Measurements from ENCODE around the gene GFRA3.
"Not testable (repeated sequence)": the region's sequence is repeated elsewhere in the genome, so short reads cannot be mapped to it uniquely, and the experiment has no call there.

Gene GFRA3
- 0 reads per million in 3 experiments for total RNA-seq

- DNase-seq = no peak
These were observed at the start of gene GFRA3 for GRCh38 chr5:138274189-138274853. GFRA3 (minus strand) TSS chr5:138274621; CDS start chr5:138274424, 197 bp downstream.

GRCh38 chr5:138318211-138318610, 43.8 kb upstream of the GFRA3 start:
- not testable (repeated sequence) for DNase-seq

DNA sequence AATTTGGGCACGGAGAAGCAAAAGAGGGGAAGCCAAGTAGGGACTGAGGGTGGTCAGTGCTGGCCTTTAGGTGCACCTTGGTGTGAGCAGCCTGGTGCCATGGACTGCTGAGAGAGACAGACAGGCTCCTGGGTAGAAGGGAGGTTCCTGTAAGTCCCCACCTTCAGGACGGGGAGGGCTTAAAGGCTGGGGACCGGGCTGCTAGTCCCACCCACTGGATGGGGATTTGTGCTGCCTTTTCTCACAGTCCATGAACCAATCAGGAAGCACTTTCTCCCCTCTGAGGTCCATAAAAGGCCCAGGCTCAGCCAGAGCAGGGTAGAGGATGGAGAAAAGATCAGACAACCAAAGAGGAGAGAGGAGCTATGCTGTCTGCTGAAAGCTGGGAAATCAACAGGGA, 41.9 kb upstream of the GFRA3 start:
- DNase-seq = no peak

DNA sequence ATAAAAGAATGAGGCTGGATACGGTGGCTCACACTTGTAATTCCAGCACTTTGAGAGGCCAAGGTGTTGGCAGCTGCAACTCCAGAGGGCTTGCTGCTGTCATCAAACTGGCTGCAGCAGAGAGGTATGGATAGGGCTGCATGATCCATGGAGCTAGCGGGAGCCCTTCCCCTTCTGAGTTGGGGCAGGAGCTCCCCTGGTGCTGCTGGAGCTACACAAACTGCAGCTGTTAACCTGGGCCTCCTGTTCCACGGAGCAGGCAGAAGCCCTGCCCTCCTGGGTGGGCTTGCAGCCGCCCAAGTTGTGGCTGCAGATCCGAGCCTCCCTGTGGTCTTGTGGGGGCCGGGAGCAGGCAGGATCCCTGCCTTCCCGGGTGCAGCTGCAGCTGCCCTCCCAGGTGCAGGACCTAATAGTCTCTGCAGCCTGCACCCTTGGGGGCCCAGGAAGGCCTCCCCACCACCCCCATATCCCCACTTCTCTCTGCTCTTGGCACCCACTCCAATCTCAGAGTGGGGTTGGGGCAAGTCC, 41.4 kb upstream of the GFRA3 start:
- no peak for DNase-seq

DNA sequence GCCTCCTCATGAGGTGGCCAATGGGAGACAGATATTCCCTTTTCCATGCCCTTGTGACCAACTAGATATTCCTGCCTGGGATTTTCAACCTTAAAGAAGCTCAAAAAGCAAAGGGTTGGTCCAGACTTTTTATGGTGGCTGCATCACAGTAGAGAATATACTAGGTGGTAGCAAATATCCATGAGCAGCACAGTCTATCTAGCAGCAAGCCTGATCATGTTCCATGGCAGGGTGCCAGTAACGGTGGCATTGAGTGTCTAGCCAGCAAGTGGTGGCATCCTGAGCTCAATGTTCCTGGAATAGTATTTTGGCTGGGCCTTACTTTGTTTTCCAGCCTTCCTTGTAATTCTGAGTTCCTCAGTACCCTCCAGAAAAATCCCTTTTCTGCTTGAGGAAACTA, 31.4 kb upstream of the GFRA3 start:
- DNase-seq = no peak

DNA sequence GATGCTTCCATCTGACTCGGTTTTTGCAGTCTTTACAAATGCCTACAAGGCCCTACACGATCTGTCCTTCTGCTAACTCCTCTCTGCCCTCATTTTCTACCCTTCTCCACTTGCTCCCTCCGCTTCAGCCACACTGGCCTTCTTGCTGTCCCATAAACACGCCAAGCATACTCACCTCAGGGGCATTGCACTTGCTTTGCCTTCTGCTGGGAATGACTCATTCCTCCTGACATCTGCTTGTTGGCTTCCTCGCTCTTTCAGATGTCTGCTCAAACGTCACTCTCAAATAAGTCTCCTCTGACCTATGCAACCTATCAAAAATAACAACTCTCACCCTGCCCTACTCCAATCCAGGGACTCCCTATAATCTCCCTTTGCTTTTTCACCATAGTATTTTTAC, 29.0 kb upstream of the GFRA3 start:
- no peak for DNase-seq

DNA sequence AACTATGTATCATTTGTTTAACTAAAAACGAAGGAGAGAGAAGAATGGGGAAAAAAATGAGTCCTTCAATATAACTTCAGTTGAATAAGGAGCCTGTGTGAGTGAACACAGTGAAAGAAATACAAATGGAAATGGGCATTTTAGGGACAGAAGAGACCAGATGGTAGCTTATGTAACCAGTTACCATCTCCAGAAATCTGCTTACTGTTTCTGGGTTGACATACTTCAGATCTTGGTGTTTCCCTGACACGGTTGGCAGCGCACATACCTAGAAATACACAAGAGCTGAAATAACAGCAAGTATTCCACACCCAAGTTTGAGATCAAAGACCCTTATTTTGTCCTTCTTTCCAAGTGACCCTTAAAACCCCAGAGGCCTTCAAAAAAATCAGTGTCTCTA, 14.9 kb upstream of the GFRA3 start:
- DNase-seq = no peak

DNA sequence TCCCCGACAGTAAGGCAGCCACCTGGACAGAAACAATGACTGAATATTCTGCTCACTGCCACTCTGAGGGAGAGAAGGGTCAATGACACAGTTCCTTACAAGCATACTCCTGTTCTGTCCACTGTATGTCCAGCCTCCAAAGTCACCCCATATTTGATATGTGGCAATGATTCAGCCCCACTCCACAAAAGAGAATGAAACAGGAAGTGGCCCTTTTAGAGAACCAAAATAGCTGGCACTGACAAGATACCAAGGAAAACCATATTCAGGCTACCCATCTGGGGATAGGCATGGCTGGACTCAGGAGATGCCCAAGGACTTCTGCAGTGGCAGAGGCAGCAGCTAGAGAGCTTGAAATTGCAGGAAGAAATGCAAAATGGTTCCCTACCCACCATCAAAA, 12.8 kb upstream of the GFRA3 start:
- DNase-seq = no peak

DNA sequence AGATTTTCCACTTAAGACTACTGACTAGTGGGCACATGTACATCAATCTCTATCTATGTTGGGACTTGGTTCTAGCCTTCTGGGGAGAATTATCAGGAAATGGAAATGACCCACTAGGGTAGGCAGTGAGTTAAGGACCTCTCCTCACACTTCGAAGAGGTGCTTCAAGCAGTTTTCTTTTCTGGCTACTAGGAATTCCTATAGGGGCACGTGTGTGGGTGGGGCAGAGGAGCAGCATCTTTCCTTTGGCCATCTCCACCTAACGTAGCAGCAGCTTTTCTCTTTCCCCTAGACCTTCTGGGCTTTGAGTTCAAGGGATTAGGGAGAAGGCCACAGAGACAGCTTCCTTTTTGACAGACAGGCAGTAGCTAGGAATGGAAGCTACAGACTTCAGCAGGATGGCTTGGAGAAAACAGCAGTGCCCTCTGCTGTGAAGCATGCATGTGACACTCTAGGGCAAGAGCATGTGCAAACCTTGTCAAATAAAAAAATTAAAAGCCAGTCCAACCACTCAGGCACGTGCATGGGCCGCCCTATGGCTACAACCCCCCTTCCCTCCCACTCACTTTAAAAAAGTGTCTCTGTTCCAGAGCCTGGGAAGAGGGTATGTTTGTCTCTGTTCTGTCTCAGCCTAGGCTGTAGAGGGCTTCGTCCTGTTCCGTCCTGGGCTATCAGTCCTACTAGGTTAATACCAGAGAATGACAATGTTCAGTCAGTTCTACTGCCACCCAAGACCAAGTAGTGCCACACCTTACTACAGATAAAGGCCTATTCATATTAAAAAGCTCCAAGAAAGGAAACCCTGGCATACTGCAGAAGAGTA, 8.7 kb upstream of the GFRA3 start:
- no peak for DNase-seq

GRCh38 chr5:138280915-138281314, 6.5 kb upstream of the GFRA3 start:
- no peak for DNase-seq

DNA sequence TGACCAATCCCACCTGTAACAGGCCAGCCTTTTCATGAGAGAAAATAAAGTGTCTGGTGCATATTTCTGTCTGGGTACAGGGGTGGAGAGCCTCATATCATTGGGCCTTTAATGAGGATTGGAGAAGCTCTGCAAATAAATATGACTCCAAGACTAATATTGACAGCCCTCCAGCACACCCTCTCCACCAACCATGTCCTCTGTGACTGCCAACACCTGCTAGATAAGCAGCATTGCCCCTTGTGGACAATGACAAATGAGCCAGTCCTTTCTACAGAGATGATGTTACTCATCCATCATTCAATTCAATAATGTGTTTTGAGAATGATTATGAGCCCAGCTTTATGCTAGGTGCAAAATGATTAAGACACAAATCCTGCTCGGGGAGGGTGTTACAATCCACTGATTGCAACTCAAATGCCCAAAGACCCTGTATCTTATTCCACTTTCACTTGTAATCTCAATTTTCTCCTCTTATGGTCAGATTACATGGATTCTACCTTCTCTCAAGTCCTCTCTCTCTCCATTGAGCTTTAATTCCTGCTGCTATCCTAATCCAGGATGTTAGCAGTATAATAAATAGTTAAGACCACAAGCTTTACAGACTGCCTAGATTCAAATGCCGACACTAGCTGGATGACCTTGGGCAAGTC, 2.1 kb upstream of the GFRA3 start:
- DNase-seq = no peak

GRCh38 chr5:138275895-138276294, 1.5 kb upstream of the GFRA3 start:
- DNase-seq = no peak

- DNase-seq = no peak
These were observed 960 bp upstream of the GFRA3 start for GRCh38 chr5:138275379-138275782.

DNA sequence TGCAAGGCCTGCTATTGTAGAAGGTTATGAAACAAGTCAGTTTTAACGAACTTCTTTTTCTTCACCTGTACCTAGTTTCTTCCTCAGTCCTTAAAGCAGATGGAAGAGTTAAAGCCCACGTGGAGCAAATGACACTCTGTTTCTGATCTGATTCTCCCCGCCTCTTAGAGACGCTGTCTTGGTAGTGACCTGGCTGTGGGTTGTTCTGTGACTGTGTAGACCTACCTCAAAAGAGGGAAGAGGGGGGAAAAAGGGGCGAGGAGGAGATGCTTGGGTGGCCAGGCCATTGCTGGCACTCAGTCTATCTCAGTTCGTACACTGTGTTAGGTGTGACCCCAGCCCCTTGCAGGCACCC, 610 bp downstream of the GFRA3 start:
- no peak for DNase-seq

- no peak for DNase-seq
These were observed 1.7 kb downstream of the GFRA3 start for GRCh38 chr5:138272681-138273080.

DNA sequence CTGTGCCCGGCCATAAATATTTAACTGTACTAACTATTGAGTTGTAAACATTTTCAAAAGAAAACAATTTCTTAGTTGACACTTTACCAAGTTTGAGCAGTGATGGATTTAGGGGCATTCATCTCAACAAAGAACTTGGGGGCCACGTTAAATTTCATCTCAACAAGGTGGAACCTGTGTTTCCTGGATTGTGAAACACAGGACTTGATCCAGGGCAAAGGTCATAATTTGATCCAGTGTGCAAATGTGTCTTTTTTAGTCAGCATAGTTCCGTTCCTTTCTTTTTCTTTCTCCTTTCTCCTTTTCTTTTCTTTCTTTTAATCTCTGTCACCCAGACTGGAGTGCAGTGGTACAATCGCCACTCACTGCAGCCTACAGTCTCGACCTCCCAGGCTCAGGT, 3.1 kb downstream of the GFRA3 start:
- DNase-seq = no peak

GRCh38 chr5:138264183-138264582, 10.2 kb downstream of the GFRA3 start:
- no peak for DNase-seq

DNA sequence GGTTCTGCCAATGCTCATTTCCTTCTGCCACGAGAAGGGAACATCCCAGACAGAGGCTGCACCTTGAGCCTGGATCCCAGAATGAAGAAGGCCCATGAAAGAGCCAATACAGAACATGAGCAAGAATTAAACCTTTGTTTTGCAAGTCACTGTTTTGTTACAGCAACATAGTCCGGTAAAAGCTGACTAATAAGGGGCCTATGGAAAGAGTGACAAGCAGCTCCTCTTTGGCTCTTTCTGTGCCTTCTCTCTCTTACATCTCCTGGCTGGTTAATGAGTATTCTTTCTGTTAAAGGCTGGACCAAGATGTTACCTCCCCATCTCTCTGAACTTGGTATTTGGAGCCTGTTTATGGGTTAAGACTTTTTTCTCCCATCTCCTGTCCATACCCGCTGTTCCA, 10.8 kb downstream of the GFRA3 start:
- no peak for DNase-seq

GRCh38 chr5:138258704-138259292, 15.6 kb downstream of the GFRA3 start:
- DNase-seq = no peak

GRCh38 chr5:138257583-138257982, 16.8 kb downstream of the GFRA3 start:
- DNase-seq = no peak

DNA sequence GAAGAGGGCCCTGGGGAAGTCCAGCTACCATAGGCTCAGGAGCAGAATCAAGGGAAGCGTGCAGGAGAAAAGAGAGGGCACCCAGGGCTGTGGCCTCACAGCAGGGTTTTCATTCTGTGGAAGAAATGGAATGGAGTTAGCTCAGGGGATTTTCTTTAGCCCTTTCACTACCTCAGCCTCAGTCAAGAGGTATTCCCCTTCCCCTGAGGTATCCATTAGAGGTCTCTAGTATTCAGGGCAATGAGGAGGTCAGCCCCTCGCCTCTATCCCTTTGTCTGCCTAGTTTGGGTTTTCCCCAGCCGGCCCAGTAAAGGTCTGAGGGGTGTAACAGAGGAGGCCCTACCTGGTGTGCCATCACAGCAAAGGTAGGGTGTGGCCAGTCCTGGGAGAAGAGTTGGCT, 21.5 kb downstream of the GFRA3 start:
- DNase-seq = no peak

DNA sequence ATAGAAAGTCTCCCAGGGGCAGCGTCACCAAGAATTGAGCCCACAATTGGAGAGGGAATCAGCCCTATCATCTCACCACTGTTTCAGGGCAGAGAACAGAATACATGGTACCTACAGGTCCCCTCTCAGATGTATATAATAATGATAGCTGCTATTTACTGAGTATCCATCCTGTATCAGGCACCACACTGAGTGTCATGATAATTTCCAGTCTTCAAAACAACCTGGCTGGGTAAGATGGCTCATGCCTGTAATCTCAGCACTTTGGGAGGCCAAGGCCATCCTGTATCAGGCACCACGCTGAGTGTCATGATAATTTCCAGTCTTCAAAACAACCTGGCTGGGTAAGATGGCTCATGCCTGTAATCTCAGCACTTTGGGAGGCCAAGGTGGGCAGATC, 26.6 kb downstream of the GFRA3 start:
- not testable (repeated sequence) for DNase-seq

DNA sequence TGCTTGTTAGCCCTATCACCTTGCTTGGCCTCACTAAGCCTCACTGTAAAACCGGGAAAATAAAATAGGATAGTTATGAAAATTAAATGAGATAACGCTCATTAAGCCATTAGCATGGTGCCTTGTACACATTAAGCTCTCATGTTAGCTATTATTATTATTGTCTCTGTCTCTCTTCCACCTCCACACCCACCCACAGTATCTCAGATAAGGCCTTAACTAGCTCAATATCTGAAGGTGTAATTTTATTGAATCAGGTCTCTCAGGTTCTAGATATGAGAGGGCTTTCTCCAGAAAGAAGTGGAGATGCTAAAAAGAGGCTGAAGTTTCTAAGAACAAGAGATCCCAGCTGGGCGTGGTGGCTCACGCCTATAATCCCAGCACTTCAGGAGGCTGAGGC, 27.6 kb downstream of the GFRA3 start:
- no peak for DNase-seq

All from central memory CD4-positive, alpha-beta T cell (primary cell).